ENCODE data around the gene FBXO21.

Gene FBXO21

GRCh38 chr12:117218149-117218548 is 27.9 kb upstream of the FBXO21 start:
- Histone ChIP-seq H4K20me1 (ENCODE audit: control insufficient read depth, insufficient read depth, low read depth, low read length) (no peaks in the 10 kb centered on the region), H3K9me3 (ENCODE audit: control insufficient read depth, insufficient read depth, low read length) (no peaks in the 10 kb centered on the region), H3K27ac (ENCODE audit: low read depth, low read length) (no peak overlapping the region), H3K36me3 (ENCODE audit: control insufficient read depth, low read length) (no peaks in the 10 kb centered on the region), H3K4me3 (ENCODE audit: low read length) (no peak overlapping the region), H3K4me1 (ENCODE audit: control insufficient read depth, low read length) (no peaks in the 10 kb centered on the region), H3K79me2 (ENCODE audit: control insufficient read depth, low read length) (no peaks in the 10 kb centered on the region), H3K9me2 (replicated peaks; ENCODE audit: control insufficient read depth, low read length) (no peaks in the 10 kb centered on the region), H3F3A (ENCODE audit: control insufficient read depth, insufficient read depth) (no peaks in the 10 kb centered on the region), H3K27me3 (ENCODE audit: control insufficient read depth, low read length) (peaks cover 5% of the 10 kb centered on the region; the same call in 1 of the 2 replicates), H3K4me2 (ENCODE audit: low read length) (no peak overlapping the region)
- TF ChIP-seq, protein P1, sequence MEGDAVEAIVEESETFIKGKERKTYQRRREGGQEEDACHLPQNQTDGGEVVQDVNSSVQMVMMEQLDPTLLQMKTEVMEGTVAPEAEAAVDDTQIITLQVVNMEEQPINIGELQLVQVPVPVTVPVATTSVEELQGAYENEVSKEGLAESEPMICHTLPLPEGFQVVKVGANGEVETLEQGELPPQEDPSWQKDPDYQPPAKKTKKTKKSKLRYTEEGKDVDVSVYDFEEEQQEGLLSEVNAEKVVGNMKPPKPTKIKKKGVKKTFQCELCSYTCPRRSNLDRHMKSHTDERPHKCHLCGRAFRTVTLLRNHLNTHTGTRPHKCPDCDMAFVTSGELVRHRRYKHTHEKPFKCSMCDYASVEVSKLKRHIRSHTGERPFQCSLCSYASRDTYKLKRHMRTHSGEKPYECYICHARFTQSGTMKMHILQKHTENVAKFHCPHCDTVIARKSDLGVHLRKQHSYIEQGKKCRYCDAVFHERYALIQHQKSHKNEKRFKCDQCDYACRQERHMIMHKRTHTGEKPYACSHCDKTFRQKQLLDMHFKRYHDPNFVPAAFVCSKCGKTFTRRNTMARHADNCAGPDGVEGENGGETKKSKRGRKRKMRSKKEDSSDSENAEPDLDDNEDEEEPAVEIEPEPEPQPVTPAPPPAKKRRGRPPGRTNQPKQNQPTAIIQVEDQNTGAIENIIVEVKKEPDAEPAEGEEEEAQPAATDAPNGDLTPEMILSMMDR (IDR thresholded peaks at IDR 0.05; ENCODE audit: low read depth, low read length, poor library complexity, severe bottlenecking): no peak
- TF ChIP-seq EZH2phosphoT487 (IDR thresholded peaks at IDR 0.05; ENCODE audit: borderline replicate concordance, low read length): no peak

- H3K4me1 ChIP-seq (ENCODE audit: control insufficient read depth, low read length): no peaks in the 10 kb centered on the region
- H3K4me2 ChIP-seq (ENCODE audit: low read length): no peak overlapping the region
- H3K79me2 ChIP-seq (ENCODE audit: control insufficient read depth, low read length): no peaks in the 10 kb centered on the region
- no peaks in the 10 kb centered on the region for H3K9me2 ChIP-seq (replicated peaks; ENCODE audit: control insufficient read depth, low read length)
- no peak overlapping the region for H3K4me3 ChIP-seq (ENCODE audit: low read length)
- H3K27me3 ChIP-seq (ENCODE audit: control insufficient read depth, low read length): peaks cover 11% of the 10 kb centered on the region; the same call in 1 of the 2 replicates
- TF ChIP-seq EZH2phosphoT487 (IDR thresholded peaks at IDR 0.05; ENCODE audit: borderline replicate concordance, low read length): no peak
- TF ChIP-seq, protein P1 (IDR thresholded peaks at IDR 0.05; ENCODE audit: low read depth, low read length, poor library complexity, severe bottlenecking): no peak
- no peaks in the 10 kb centered on the region for H4K20me1 ChIP-seq (ENCODE audit: control insufficient read depth, insufficient read depth, low read depth, low read length)
- no peaks in the 10 kb centered on the region for H3K36me3 ChIP-seq (ENCODE audit: control insufficient read depth, low read length)
- no peaks in the 10 kb centered on the region for H3F3A ChIP-seq (ENCODE audit: control insufficient read depth, insufficient read depth)
- no peaks in the 10 kb centered on the region for H3K9me3 ChIP-seq (ENCODE audit: control insufficient read depth, insufficient read depth, low read length)
- no peak overlapping the region for H3K27ac ChIP-seq (ENCODE audit: low read depth, low read length)
These were observed 26.4 kb upstream of the FBXO21 start for GRCh38 chr12:117216686-117217085.

DNA sequence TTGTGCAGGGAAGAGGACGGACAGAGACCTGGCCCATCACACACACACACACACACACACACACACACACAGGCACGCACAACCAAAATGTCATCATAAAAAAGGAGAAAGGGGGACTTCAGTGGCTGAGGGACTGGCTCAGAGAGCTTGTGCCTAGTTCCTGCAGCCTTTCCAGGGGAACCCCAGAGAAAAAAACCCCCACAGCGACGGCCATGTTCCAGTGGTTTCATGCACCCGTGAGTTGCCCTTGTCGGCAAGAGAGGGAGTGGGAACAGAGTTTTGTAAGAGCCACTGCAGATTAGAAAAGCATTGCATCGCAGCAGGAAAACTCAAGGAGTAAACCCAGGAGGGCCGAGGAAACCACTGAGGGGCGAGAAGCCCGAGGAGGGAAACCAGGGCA is 24.5 kb upstream of the FBXO21 start:
- Histone ChIP-seq H3K9me3 (ENCODE audit: control insufficient read depth, insufficient read depth, low read length) (no peaks in the 10 kb centered on the region), H3K9me2 (replicated peaks; ENCODE audit: control insufficient read depth, low read length) (no peaks in the 10 kb centered on the region), H4K20me1 (ENCODE audit: control insufficient read depth, insufficient read depth, low read depth, low read length) (no peaks in the 10 kb centered on the region), H3K4me3 (ENCODE audit: low read length) (no peak overlapping the region), H3F3A (ENCODE audit: control insufficient read depth, insufficient read depth) (no peaks in the 10 kb centered on the region), H3K4me1 (ENCODE audit: control insufficient read depth, low read length) (no peaks in the 10 kb centered on the region), H3K27ac (ENCODE audit: low read depth, low read length) (no peak overlapping the region), H3K36me3 (ENCODE audit: control insufficient read depth, low read length) (no peaks in the 10 kb centered on the region), H3K4me2 (ENCODE audit: low read length) (no peak overlapping the region), H3K27me3 (ENCODE audit: control insufficient read depth, low read length) (peaks cover 11% of the 10 kb centered on the region; the same call in 1 of the 2 replicates), H3K79me2 (ENCODE audit: control insufficient read depth, low read length) (no peaks in the 10 kb centered on the region)
- TF ChIP-seq, protein P1 (IDR thresholded peaks at IDR 0.05; ENCODE audit: low read depth, low read length, poor library complexity, severe bottlenecking): no peak
- TF ChIP-seq EZH2phosphoT487 (IDR thresholded peaks at IDR 0.05; ENCODE audit: borderline replicate concordance, low read length): no peak

Data from DOHH2 (cell line).